Skeletal muscle satellite cell (primary cell): Measurements from ENCODE around the gene ATP4A.
A peak's percentile ranks its signal among the peaks of the same experiment; 100 is the strongest.

Source experiments
- H3K27me3 ChIP-seq: 2 replicates; pipeline ENCODE4 v1.7.0; 2013; ENCODE audit warnings: low read length; ENCODE audit not compliant: control insufficient read depth, insufficient read depth
- H3K36me3 ChIP-seq: 2 replicates; pipeline ENCODE4 v1.7.0; 2013; ENCODE audit warnings: mild to moderate bottlenecking, control low read depth, low read length; ENCODE audit not compliant: insufficient read depth
- H3K4me1 ChIP-seq: 2 replicates; pipeline ENCODE4 v1.7.0; 2013; ENCODE audit warnings: low read length; ENCODE audit not compliant: control insufficient read depth, insufficient read depth
- H3K4me2 ChIP-seq: 2 replicates; pipeline ENCODE4 v1.7.0; 2013; ENCODE audit warnings: mild to moderate bottlenecking, low read length
- H3K4me3 ChIP-seq: 2 replicates; pipeline ENCODE4 v1.7.0; 2013; ENCODE audit warnings: low read length
- H3K9ac ChIP-seq: 2 replicates; pipeline ENCODE4 v1.7.0; 2013; ENCODE audit warnings: mild to moderate bottlenecking, low read depth, low read length, moderate library complexity
- H3K9me3 ChIP-seq: replicated peaks from 2 replicates; pipeline ENCODE4 v1.7.0; 2013; ENCODE audit warnings: mild to moderate bottlenecking, control low read depth, low read length

ATP4A gene

DNA sequence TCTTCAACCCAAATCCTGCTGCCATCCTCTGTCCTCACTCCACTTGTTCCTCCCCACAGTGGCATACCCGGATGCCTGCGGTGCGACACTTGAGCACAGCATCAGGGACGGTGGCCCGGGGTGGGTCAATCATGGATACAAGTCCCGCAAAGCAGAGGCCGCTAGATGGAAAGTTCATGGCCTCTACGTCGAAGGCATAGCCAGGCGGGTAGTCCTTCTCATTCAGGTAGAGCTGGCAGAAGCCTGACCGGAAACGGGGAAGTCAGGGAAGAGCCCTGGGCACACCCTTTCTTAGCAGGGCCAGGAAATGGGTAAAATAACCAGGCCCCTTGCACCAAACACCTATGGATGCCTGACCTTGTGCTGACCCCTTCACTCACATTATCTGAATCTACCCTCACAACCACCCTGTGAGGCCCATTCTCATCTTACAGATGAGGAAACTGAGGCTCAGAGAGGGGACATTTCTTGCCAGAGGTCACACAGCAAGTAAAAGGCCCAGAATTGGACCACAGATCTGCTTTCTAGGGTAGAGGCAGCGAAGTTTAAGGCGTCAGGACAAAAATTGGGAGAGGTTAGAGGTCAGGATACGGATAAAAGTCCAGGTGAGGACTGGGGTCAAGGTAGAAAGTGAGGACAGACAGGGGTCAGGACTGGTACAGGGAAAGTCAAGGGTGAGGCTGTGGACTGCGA, 6.5 kb downstream of the ATP4A start:
- H3K4me3 ChIP-seq, result no peak overlapping the region
- H3K9ac ChIP-seq, result no peak overlapping the region
- H3K9me3 ChIP-seq, result no peaks in the 10 kb centered on the region
- H3K27me3 ChIP-seq, result peaks cover 36% of the 10 kb centered on the region
- H3K4me1 ChIP-seq, result peaks cover 5% of the 10 kb centered on the region
- H3K36me3 ChIP-seq, result no peaks in the 10 kb centered on the region
- no peak overlapping the region for H3K4me2 ChIP-seq

DNA sequence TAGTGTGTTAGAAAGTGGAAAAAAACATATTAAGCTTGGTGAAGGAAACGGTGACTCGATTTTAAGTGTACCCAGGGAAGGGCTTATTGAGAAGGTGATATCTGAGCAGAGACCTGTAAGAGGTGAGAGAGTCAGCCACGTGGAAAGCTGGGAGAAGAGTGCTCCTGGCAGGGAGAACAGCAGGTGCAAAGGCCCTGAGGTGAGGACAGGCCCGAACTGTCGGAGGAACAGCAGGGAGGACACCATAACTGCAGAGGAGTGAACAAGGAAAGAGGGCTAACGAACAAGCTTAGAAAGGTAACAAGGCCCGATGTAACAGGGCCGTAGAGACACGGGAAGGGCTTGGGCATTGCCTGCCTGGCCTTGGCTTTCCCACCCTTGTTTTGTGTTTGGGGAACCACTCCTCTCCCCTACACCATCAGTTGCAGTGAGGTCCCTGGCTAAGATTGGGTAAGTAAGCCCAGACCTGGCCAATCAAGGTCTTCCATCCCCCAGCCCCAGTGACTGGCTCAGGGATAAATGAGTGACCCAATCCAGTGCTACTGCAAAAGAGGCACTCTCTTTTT, 7.3 kb downstream of the ATP4A start:
- no peaks in the 10 kb centered on the region for H3K36me3 ChIP-seq
- no peak overlapping the region for H3K4me3 ChIP-seq
- no peak overlapping the region for H3K4me2 ChIP-seq
- H3K9ac ChIP-seq, result no peak overlapping the region
- peaks cover 32% of the 10 kb centered on the region for H3K27me3 ChIP-seq
- peaks cover 5% of the 10 kb centered on the region for H3K4me1 ChIP-seq
- H3K9me3 ChIP-seq, result no peaks in the 10 kb centered on the region

DNA sequence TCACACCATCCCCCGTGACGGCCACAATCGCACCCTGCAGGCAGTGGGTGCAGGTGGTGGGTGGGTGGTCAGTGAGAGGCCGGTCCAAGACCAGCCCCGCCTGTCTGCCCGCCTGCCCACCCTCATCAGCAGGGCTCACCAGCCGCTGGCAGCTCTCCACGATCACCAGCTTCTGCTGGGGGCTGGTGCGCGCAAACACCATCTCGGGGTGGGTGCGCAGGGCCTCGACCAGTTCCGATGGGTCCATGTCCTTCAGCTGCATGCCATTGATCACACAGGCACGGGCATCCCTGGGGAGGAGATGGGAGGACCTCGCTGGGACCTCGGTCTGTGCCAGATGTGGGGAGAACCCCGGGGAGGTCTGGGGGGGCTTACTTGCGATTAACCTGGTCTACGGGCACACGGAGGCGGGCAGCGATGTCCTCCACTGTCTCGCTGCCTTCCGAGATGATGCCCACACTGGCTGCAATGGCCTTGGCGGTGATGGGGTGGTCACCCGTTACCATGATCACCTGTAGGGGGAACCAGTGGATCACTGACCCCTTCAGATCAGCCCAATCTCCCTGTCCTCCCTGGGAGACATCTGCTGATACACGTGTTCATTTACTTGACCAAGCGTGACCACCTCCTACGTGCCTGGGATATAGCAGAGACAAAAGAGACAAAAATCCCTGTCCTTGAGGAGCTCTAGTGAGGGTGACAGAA, 8.0 kb downstream of the ATP4A start:
- Histone ChIP-seq H3K9me3 (no peaks in the 10 kb centered on the region), H3K4me1 (peaks cover 5% of the 10 kb centered on the region), H3K4me2 (no peak overlapping the region), H3K27me3 (peaks cover 27% of the 10 kb centered on the region), H3K36me3 (no peaks in the 10 kb centered on the region), H3K9ac (no peak overlapping the region), H3K4me3 (no peak overlapping the region)

DNA sequence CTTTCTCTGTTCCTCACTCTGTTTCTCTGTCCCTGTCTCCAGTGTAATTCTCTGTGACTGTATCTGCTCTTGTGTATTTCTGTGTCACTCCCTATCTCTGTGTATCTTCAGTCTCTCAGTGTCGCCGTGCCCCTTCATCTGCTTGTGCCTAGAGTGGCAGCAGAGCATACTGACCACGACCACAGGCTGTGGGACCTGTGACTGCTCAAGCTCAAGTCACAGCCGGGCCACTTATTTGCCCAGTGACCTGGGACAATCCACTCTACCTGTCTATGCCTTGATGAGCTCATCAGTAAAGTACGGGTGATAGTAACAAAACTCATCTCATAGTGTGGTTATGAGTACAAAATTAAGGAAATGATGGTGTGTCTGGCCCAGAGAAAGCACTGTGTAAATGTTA, 9.4 kb downstream of the ATP4A start:
- H3K4me3 ChIP-seq, result no peak overlapping the region
- H3K36me3 ChIP-seq, result no peaks in the 10 kb centered on the region
- no peaks in the 10 kb centered on the region for H3K9me3 ChIP-seq
- H3K4me1 ChIP-seq, result peaks cover 5% of the 10 kb centered on the region
- H3K27me3 ChIP-seq, result peaks cover 22% of the 10 kb centered on the region
- H3K4me2 ChIP-seq, result no peak overlapping the region
- H3K9ac ChIP-seq, result no peak overlapping the region

DNA sequence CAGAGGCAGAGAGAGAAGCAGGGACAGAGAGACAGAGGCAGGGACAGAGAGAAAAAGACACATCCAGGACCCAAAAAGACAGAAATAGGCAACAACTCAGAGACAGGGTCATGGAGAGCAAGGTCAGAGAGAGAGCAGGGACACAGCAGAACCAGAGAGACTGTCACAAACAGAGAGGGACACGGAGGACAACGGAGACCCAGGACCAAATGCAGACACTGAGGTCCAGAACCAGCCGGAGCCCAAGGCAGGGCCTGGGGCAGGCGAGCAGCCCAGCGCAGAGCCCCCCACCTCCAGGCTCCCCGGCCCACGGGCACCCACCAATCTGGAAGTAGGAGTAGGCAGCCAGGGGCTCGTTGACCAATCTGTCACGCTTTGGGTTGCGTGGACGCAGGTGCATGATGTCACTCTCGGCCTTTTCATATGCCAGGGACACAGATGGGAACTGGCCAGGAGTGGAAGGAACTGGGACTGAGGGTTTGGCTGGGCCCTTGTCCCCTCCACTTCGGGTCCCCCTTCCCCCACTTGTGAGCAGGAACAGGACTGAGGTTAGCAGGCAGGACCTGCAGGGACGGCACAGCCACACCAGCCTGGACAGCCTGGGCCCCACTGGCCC, 10.0 kb downstream of the ATP4A start:
- H3K36me3 ChIP-seq, result peaks cover under 1% of the 10 kb centered on the region
- H3K9ac ChIP-seq, result no peak overlapping the region
- no peak overlapping the region for H3K4me3 ChIP-seq
- no peaks in the 10 kb centered on the region for H3K9me3 ChIP-seq
- H3K4me1 ChIP-seq, result peaks cover 5% of the 10 kb centered on the region
- H3K4me2 ChIP-seq, result no peak overlapping the region
- H3K27me3 ChIP-seq, result peaks cover 16% of the 10 kb centered on the region

DNA sequence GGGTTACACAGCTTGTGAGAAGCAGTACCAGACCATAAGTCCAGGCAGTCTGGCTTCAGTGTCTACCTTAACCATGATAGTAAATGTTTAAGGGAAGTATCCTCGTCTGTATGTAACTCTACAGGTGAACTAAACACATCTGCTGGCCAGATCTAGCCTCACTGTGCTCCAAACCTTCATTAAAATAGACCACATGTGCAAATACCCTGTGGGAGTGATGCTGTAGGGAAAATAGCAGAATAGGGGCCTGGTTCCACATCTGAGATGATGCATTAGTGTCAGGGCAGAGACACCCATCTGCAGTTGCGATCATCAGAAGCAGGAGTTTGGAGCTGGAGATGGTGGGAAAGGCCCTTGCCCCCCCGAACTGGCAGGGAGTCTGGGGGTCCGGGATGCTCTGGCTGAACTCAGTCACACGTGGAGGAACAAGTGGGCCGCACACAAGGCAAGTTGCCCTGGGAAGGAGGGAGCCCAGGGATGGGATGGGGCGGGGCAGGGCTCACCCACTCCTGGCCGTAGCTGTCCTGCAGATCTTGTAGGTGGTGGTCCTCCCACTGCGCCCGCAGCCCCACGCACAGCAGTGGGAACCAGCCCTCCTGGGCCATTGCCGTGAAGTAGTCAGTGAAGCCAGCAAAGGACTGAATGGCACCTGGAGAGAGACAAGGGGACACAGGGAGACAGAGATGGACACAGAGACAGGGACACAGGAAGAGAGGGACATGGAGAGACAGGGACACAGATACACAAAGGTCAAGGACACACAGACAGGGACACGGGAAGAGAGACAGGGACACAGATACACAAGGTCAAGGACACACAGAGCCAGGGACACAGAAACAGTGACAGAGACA, 10.7 kb downstream of the ATP4A start:
- H3K9ac ChIP-seq, result no peak overlapping the region
- H3K27me3 ChIP-seq, result peaks cover 12% of the 10 kb centered on the region
- H3K4me3 ChIP-seq, result no peak overlapping the region
- H3K4me2 ChIP-seq, result no peak overlapping the region
- peaks cover 3% of the 10 kb centered on the region for H3K36me3 ChIP-seq
- H3K4me1 ChIP-seq, result no peaks in the 10 kb centered on the region
- H3K9me3 ChIP-seq, result no peaks in the 10 kb centered on the region

DNA sequence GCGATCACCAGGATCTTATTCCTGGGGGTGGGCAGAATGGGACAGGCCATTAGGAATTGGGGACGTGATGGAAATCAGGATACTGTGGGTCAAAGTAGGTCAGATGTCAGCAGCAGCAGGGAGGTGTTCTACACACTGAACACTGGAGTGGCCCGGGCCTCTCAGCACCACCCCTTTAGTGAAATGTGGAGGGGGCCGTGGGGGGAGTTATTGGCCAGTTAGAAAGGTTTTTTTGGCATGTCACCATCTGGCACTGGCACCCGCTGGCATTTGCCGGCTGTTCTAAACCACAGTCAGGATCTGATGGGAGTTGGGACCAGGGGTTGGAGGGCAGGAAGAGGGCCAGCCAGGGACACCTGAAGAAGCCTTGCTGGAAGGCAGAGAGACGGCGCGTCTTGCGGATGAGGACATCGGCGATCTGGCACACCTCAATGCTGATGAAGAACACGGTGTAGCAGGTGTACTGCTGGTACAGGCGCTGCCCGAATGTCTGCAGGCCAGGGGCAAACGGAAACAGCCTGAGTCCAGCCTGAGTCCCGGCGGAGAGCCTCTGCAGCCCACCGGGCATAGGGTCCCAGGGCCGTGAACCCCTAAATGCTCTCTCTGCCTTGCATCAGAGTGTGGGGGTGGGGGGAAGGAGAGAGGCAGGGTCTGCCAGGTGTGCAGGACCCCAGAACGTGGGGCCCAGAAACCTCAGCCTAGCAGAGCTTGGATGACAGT, 12.2 kb downstream of the ATP4A start:
- no peak overlapping the region for H3K4me2 ChIP-seq
- H3K4me3 ChIP-seq, result no peak overlapping the region
- H3K27me3 ChIP-seq, result peaks cover 6% of the 10 kb centered on the region
- peaks cover 3% of the 10 kb centered on the region for H3K36me3 ChIP-seq
- no peaks in the 10 kb centered on the region for H3K9me3 ChIP-seq
- H3K9ac ChIP-seq, result no peak overlapping the region
- peaks cover 7% of the 10 kb centered on the region for H3K4me1 ChIP-seq

DNA sequence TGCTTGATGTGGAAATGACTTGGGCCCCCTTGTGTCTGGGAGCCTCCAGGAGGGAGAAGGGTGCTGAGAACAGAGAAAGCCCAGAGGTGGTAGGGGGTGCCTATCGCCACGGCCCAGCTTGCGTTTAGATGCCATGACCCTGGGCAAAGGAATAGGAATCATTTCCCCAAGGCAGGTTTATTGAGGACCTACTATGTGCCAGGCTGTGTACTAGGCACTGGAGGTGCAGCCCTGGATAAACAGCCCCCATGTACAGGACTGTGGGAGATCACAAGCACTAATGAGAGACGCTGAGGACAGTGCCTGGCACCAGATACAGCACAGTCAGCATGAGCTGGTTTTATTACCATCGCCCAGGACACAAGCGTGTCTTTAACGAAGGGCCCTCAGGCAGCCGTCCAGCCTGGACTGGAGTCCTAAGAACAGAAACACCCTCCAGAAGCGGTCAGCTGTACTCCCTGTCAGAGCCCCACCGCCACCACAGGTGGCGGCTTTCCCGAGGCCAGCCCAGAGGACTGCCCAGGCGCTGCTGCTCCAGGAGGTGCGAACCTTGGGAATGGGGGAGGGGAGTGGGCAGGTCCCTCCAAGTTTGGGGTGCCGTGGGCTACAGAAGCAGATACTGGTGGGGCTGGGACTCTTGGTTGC, 13.5 kb downstream of the ATP4A start:
- Histone ChIP-seq H3K36me3 (peaks cover 3% of the 10 kb centered on the region), H3K4me1 (peaks cover 10% of the 10 kb centered on the region), H3K4me2 (no peak overlapping the region), H3K9ac (no peak overlapping the region), H3K4me3 (no peak overlapping the region), H3K9me3 (no peaks in the 10 kb centered on the region), H3K27me3 (peaks cover 6% of the 10 kb centered on the region)

DNA sequence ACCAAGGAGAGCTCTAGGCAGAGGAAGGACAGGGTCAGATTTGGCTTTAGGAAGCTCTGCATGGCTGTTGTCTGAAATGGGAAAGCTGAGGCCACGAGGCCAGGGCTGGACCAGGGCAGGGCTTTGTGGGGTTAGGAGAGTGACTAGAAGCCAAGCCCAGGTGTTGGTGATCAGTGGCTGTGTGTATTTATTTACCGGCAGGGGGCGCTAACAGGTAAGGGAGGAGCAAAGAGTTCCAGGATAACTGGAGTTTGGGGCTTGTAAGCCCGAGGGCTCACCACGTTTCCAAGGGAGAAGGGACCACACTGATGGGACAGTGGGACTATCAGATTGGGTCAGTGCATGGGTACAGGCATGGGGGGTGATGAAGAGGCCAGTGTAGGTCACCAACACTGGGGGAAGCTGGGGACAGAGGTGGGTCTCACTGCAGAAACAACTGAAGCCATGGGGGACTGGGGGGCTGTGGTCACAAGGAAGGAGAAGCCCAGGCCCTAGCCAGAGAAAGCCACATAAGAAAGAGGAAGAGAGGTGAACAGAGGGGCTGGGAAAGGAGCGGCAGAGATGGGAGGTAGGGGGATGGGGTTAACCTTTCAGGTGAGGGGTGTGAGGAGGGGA, 14.2 kb downstream of the ATP4A start:
- H3K4me1 ChIP-seq, result peaks cover 15% of the 10 kb centered on the region
- no peak overlapping the region for H3K9ac ChIP-seq
- H3K9me3 ChIP-seq, result no peaks in the 10 kb centered on the region
- peaks cover 6% of the 10 kb centered on the region for H3K27me3 ChIP-seq
- H3K4me3 ChIP-seq, result no peak overlapping the region
- H3K36me3 ChIP-seq, result peaks cover 3% of the 10 kb centered on the region
- no peak overlapping the region for H3K4me2 ChIP-seq

DNA sequence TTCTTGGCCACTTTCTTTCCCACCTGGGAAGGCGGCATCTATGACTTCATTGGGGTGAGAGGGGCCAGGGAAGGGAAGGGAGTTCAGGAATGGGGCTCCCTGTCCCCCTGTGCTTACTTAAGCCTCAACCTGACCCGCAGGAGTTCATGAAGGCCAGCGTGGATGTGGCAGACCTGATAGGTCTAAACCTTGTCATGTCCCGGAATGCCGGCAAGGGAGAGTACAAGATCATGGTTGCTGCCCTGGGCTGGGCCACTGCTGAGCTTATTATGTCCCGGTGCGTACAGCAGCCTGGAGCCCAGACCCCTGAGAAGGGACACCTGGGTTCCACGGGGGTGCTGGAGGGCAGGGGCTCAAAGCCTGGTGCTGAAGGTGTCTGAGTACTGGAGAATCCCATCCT, 16.9 kb downstream of the ATP4A start:
- Histone ChIP-seq H3K9me3 (no peaks in the 10 kb centered on the region), H3K36me3 (peaks cover 3% of the 10 kb centered on the region), H3K4me2 (peak overlapping the region; percentile 99), H3K27me3 (no peaks in the 10 kb centered on the region), H3K4me1 (peaks cover 18% of the 10 kb centered on the region), H3K4me3 (peak overlapping the region; percentile 99), H3K9ac (peak overlapping the region; percentile 99)
